Right atrium auricular region (tissue), 2 donors: ENCODE results near the gene VAV3. TPM values are rescaled to one million over a fixed set of nuclear protein-coding genes. Genes with fewer than 3 reads are reported as not detected.
"Not testable (repeated sequence)": the region's sequence is repeated elsewhere in the genome, so short reads cannot be mapped to it uniquely, and the experiment has no call there.

Experiments
- DNase-seq: peaks from one replicate; pipeline ENCODE4 v3.0.0-alpha.2; 2019; ENCODE audit warnings: low spot score
- H3K27ac ChIP-seq, 2 donors: fragments of 200-600 bp; sonication (generic); 1 replicate in 1 of 2; 2 replicates in 1 of 2; pipeline ENCODE4 v1.5.1; 2016 to 2019
- H3K27me3 ChIP-seq, 2 donors: fragments of 200-600 bp; sonication (generic); one replicate each; pipeline versions ENCODE4 v1.5.1 to v1.6.0; 2017 to 2019
- H3K36me3 ChIP-seq: fragments of 200-600 bp; sonication (generic); one replicate; pipeline ENCODE4 v1.5.1; 2016
- H3K4me1 ChIP-seq, 2 donors: fragments of 200-600 bp; sonication (generic); one replicate each; pipeline versions ENCODE4 v1.5.1 to v1.6.0; 2017 to 2019
- H3K4me3 ChIP-seq, 2 donors: fragments of 200-600 bp; sonication (generic); 1 replicate in 1 of 2; 2 replicates in 1 of 2; pipeline ENCODE4 v1.5.1; 2017 to 2019; ENCODE audit warnings: mild to moderate bottlenecking in 1 of 2, moderate library complexity in 1 of 2
- H3K9me3 ChIP-seq, 2 donors: fragments of 200-600 bp; sonication (generic); one replicate each; pipeline ENCODE4 v1.5.1; 2019
- CTCF ChIP-seq, 2 donors: fragments of 200-600 bp; sonication (generic); IDR thresholded peaks; one replicate each; pipeline ENCODE4 v1.5.1; 2019; ENCODE audit warnings: antibody characterized with exemption in 2 of 2
- total RNA-seq, 2 donors: library from RNA; depleted of rRNA; stranded (reverse); fragments of >200 nt; gene quantifications; one replicate each; pipeline ENCODE4 v1.1.0, GENCODE V29; 2016

VAV3 gene
- total RNA-seq, 2 donors from 2014 or later, result 2.0 to 2.8 TPM

GRCh38 chr1:107862064-107862463, 102.9 kb downstream of the VAV3 start:
- H3K27ac ChIP-seq, result no peak overlapping the region
- no peaks in the 10 kb centered on the region for H3K9me3 ChIP-seq
- TF ChIP-seq CTCF (IDR thresholded peaks at IDR 0.05), result no peak
- no peaks in the 10 kb centered on the region for H3K27me3 ChIP-seq
- H3K4me3 ChIP-seq, result no peak overlapping the region
- no peaks in the 10 kb centered on the region for H3K36me3 ChIP-seq
- DNase-seq, result no peak
- H3K4me1 ChIP-seq, result no peaks in the 10 kb centered on the region

GRCh38 chr1:107858323-107858722, 106.7 kb downstream of the VAV3 start:
- Histone ChIP-seq H3K4me3 (no peak overlapping the region), H3K4me1 (no peaks in the 10 kb centered on the region), H3K36me3 (no peaks in the 10 kb centered on the region), H3K27me3 (no peaks in the 10 kb centered on the region), H3K9me3 (no peaks in the 10 kb centered on the region), H3K27ac (no peak overlapping the region)
- TF ChIP-seq CTCF (IDR thresholded peaks at IDR 0.05), result no peak
- DNase-seq, result no peak

GRCh38 chr1:107851418-107851817, 113.6 kb downstream of the VAV3 start:
- TF ChIP-seq CTCF (IDR thresholded peaks at IDR 0.05), result no peak
- Histone ChIP-seq H3K4me3 (no peak overlapping the region), H3K9me3 (peaks cover 0 to 3% of the 10 kb centered on the region in 2 donors), H3K4me1 (no peaks in the 10 kb centered on the region), H3K27ac (no peak overlapping the region), H3K27me3 (no peaks in the 10 kb centered on the region), H3K36me3 (no peaks in the 10 kb centered on the region)
- DNase-seq, result no peak

- H3K27me3 ChIP-seq, H3K4me1 ChIP-seq, H3K36me3 ChIP-seq, H3K4me3 ChIP-seq, H3K27ac ChIP-seq, DNase-seq: not testable (repeated sequence)
- peaks cover 0 to 17% of the 10 kb centered on the region in 2 donors for H3K9me3 ChIP-seq
These were observed 120.3 kb downstream of the VAV3 start for GRCh38 chr1:107844541-107845194.

GRCh38 chr1:107843989-107844388, 121.0 kb downstream of the VAV3 start:
- DNase-seq, result no peak
- Histone ChIP-seq H3K4me3 (no peak overlapping the region), H3K27ac (no peak overlapping the region)

GRCh38 chr1:107842241-107842640, 122.7 kb downstream of the VAV3 start:
- no peak for DNase-seq
- no peak overlapping the region for H3K27ac ChIP-seq
- no peaks in the 10 kb centered on the region for H3K27me3 ChIP-seq
- peaks cover 0 to 9% of the 10 kb centered on the region in 2 donors for H3K4me1 ChIP-seq
- H3K9me3 ChIP-seq, result peaks cover 0 to 26% of the 10 kb centered on the region in 2 donors
- TF ChIP-seq CTCF (IDR thresholded peaks at IDR 0.05), result no peak
- no peak overlapping the region for H3K4me3 ChIP-seq
- no peaks in the 10 kb centered on the region for H3K36me3 ChIP-seq

More at GRCh38 chr1:107843989-107844388, 121.0 kb downstream of the VAV3 start:
- Histone ChIP-seq H3K9me3 (peaks cover 0 to 17% of the 10 kb centered on the region in 2 donors), H3K36me3 (no peaks in the 10 kb centered on the region), H3K4me1 (peaks cover 0 to 9% of the 10 kb centered on the region in 2 donors), H3K27me3 (no peaks in the 10 kb centered on the region)
- TF ChIP-seq CTCF (IDR thresholded peaks at IDR 0.05), result no peak
